HL-60/S4 (cell line): Measurements from ENCODE around the gene ARHGAP28.
"Not testable (repeated sequence)": the region's sequence is repeated elsewhere in the genome, so short reads cannot be mapped to it uniquely, and the experiment has no call there.

ENCODE experiments used
- in situ Hi-C: fragments of 300-500 bp; cut with MboI; formaldehyde crosslinking; loops from 2 replicates; pipeline ENCODE4 v1.14.3; 2022; ENCODE audit warnings: low sequenced_read_pairs

ARHGAP28 gene

GRCh38 chr18:6773777-6774176 lies 44.3 kb downstream of the ARHGAP28 start:
- in situ Hi-C loops, result no loop called here

- in situ Hi-C loops, result no loop called here
These were observed 45.7 kb downstream of the ARHGAP28 start for GRCh38 chr18:6775237-6775636.

- in situ Hi-C loops, result no loop called here
These were observed 46.2 kb downstream of the ARHGAP28 start for GRCh38 chr18:6775702-6776101.

GRCh38 chr18:6776188-6776587 lies 46.7 kb downstream of the ARHGAP28 start:
- in situ Hi-C loops, result no loop called here

- in situ Hi-C loops, result no loop called here
These were observed 48.0 kb downstream of the ARHGAP28 start for GRCh38 chr18:6777509-6777908.

- in situ Hi-C loops, result no loop called here
These were observed 49.1 kb downstream of the ARHGAP28 start for GRCh38 chr18:6778459-6779247.

- in situ Hi-C loops, result no loop called here
These were observed 51.7 kb downstream of the ARHGAP28 start for GRCh38 chr18:6781142-6781714.

- in situ Hi-C loops, result no loop called here
These were observed 52.3 kb downstream of the ARHGAP28 start for GRCh38 chr18:6781796-6782195.

GRCh38 chr18:6782861-6783260 lies 53.3 kb downstream of the ARHGAP28 start:
- in situ Hi-C loops, result no loop called here

GRCh38 chr18:6784046-6784445 lies 54.5 kb downstream of the ARHGAP28 start:
- in situ Hi-C loops, result no loop called here

GRCh38 chr18:6785001-6785400 lies 55.5 kb downstream of the ARHGAP28 start:
- in situ Hi-C loops, result no loop called here

GRCh38 chr18:6785411-6785810 lies 55.9 kb downstream of the ARHGAP28 start:
- in situ Hi-C loops, result no loop called here

- in situ Hi-C loops, result no loop called here
These were observed 62.9 kb downstream of the ARHGAP28 start for GRCh38 chr18:6792391-6792790.

- in situ Hi-C loops, result no loop called here
These were observed 63.9 kb downstream of the ARHGAP28 start for GRCh38 chr18:6793455-6793854.

- in situ Hi-C loops, result no loop called here
These were observed 64.5 kb downstream of the ARHGAP28 start for GRCh38 chr18:6793986-6794385.

GRCh38 chr18:6795307-6795706 lies 65.8 kb downstream of the ARHGAP28 start:
- in situ Hi-C loops, result no loop called here

- in situ Hi-C loops, result no loop called here
These were observed 67.0 kb downstream of the ARHGAP28 start for GRCh38 chr18:6796511-6796910.

- in situ Hi-C loops, result no loop called here
These were observed 67.7 kb downstream of the ARHGAP28 start for GRCh38 chr18:6797171-6797570.

GRCh38 chr18:6798896-6799295 lies 69.4 kb downstream of the ARHGAP28 start:
- in situ Hi-C loops, result no loop called here

GRCh38 chr18:6800309-6800708 lies 70.8 kb downstream of the ARHGAP28 start:
- in situ Hi-C loops, result not testable (repeated sequence)

- in situ Hi-C loops, result no loop called here
These were observed 78.2 kb downstream of the ARHGAP28 start for GRCh38 chr18:6807515-6808257.

GRCh38 chr18:6810191-6810590 lies 80.7 kb downstream of the ARHGAP28 start:
- in situ Hi-C loops, result no loop called here
